ENCODE results near the gene MINDY1. TPM values are rescaled to one million over a fixed set of nuclear protein-coding genes. Genes with fewer than 3 reads are reported as not detected.
A peak's percentile ranks its signal among the peaks of the same experiment; 100 is the strongest.

Gene MINDY1
- total and polyA plus RNA-seq, 2 donors, result 19.6 to 19.7 TPM

DNA sequence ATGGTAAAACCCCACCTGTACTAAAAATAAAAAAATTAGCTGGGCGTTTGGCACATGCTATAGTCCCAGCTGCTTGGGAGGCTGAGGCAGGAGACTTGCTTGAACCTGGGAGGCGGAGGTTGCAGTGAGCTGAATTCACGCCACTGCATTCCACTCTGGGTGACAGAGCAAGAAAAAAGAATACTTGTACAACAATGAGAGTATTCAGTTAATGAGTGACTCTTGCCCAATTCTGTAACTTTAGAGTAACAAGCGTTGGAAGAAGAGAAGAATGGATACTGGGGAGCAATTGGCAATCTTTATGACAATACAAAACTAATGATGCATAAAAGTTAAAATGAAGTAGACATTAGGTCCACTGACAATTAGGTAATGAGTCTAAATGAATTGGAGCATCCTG, 14.1 kb downstream of the MINDY1 start:
- Histone ChIP-seq H3K27ac (ENCODE audit: low read depth) (no peak overlapping the region), H3K36me3 (ENCODE audit: insufficient read depth) (peaks cover 2% of the 10 kb centered on the region), H3K4me1 (ENCODE audit: insufficient read depth) (no peaks in the 10 kb centered on the region), H3K4me3 (ENCODE audit: low read depth, low read length) (no peak overlapping the region)
- no peak for DNase-seq (ENCODE audit: extremely low spot score)
- WGBS, result 72% methylated on average over 4 of the region's 4 CpGs

DNA sequence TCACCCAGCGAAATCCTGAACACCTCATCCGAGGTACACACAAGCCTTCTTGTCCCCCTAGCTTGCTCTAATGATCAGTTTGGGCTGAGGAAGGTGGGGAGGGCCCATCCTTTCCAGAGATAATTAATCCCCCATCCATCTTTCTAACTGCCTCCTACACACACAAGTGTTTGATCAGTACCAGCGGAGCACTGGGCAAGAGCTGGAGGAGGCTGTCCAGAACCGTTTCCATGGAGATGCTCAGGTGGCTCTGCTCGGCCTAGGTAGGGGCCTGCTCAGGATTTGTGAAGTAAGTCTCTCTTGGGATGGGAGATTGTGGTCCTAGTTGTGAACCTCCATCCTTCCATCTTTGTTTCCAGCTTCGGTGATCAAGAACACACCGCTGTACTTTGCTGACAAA, 18.8 kb downstream of the MINDY1 start:
- Histone ChIP-seq H3K4me1 (ENCODE audit: insufficient read depth) (no peaks in the 10 kb centered on the region), H3K4me3 (ENCODE audit: low read depth, low read length) (no peak overlapping the region), H3K27ac (ENCODE audit: low read depth) (no peak overlapping the region), H3K36me3 (ENCODE audit: insufficient read depth) (no peaks in the 10 kb centered on the region)
- WGBS, result 87% methylated on average over 7 of the region's 7 CpGs
- DNase-seq (ENCODE audit: extremely low spot score), result no peak

DNA sequence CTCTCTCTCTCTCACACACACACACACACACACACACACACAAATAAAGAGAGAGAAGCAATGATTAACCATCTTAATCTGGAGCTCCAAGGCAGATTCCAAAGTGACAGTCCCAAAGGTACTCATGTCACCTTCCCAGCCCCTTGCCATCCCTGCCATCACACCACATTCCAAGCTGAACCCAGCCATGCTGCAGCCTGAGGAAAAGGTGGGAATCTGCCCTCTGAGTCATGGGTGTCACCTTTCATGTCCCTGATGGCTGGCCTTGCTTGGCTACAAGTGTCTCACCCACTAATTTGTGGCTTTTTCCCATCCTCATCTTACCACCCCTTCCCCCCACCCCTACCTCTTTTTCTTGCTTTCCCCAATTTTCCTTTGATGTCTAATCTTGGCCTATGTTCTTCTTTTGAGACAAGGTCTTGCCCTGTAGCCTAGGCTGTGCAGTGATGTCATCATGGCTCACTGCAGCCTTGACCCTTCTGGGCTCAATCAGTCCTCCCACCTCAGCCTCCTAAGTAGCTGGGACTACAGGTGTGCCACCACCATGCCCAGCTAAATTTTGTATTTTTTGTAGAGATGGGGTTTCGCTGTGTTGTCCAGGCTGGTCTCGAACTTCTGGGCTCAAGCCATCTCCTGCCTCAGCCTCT, 21.4 kb downstream of the MINDY1 start:
- WGBS, result 92% methylated on average over 2 of the region's 2 CpGs
- no peak for DNase-seq (ENCODE audit: extremely low spot score)
- Histone ChIP-seq H3K4me1 (ENCODE audit: insufficient read depth) (no peaks in the 10 kb centered on the region), H3K36me3 (ENCODE audit: insufficient read depth) (no peaks in the 10 kb centered on the region), H3K4me3 (ENCODE audit: low read depth, low read length) (no peak overlapping the region), H3K27ac (ENCODE audit: low read depth) (no peak overlapping the region)

DNA sequence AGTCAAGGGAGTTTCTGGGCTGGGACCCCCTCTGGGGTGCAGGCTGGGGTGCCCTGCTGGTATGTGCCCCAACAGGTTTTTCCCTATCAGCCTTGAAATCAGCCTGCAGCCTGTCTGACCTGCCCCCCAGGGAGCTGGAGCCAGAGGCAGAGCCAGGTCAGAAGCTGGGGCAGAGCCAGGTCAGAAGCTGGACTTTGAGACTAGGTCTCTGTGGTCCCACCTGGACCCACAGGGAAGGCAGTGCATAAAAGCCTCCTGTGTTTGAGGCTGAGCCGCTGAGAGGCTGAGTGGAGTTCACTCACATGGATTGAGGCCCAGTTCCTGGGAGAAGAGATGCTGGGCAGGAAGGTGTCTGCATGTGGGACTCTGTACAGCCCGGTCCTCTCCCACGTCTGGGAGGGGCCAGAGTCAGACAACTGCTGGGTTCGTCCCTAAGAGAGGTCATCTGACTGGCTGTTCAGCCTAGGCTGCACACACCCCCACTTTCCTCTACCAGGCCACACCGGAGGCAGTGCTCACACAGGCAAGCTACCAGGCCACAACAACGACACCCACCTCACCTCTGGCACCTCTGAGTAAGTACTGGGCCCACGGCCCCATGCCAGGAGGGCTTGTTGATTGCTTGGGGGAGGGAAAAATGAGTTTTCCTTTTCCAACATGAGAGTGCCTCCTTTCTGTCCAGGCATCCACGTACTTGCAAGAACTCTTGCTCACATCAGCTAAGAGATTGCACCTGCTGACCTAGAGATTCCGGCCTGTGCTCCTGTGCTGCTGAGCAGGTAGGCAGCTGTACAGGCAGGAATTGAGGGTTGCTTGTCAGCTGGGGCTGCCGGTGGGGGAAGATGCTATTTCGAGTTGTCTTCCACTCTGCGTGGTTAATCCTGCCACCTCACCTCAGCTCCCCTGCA, 24.6 kb downstream of the MINDY1 start, which contains the start of gene ANXA9:
ANXA9 (plus strand) TSS at position 488 of the 908 bp plus-strand sequence. CDS start 814 bp downstream, outside the sequence.
- H3K4me1 ChIP-seq (ENCODE audit: insufficient read depth), result no peaks in the 10 kb centered on the region
- no peak within 1 kb of the TSS for H3K27ac ChIP-seq (ENCODE audit: low read depth)
- H3K36me3 ChIP-seq (ENCODE audit: insufficient read depth), result no peaks in the 10 kb centered on the region
- no peak within 1 kb of the TSS for H3K4me3 ChIP-seq (ENCODE audit: low read depth, low read length)
- 73% methylated on average over 12 of the region's 12 CpGs for WGBS
- DNase-seq (ENCODE audit: extremely low spot score), result no peak

DNA sequence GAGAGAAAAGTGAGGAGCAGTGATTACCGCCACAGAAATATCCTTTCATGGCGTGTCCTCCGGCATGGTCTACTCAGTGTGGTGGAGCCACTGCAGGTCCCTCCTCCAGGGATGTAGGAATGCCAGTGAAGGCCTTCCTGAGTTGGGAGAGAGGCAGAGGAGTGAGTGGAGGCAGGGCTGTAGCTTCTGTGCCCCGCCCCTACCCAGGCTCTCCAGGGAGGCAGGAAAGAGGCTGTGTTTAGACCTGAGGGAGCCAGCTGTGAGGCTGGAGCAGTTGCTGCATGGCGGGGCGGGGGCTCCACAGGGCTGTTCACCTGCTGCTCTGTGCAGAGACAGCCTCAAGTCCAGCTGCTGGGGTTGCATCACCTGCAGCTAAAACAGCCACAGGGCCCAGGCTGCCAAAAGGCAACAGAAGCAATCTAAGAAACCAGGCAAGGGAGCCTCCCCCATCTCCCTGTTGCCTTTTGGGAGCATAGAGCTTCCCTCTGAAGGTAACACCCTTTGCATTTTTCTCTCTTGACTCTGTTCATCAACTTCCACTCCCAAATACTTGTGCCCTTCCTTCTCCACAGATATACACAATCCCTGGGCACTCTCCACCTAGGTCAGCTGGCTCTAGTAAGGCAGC, 25.4 kb downstream of the MINDY1 start:
- 77% methylated on average over 6 of the region's 6 CpGs for WGBS
- no peak overlapping the region for H3K27ac ChIP-seq (ENCODE audit: low read depth)
- H3K4me3 ChIP-seq (ENCODE audit: low read depth, low read length), result no peak overlapping the region
- no peaks in the 10 kb centered on the region for H3K4me1 ChIP-seq (ENCODE audit: insufficient read depth)
- no peak for DNase-seq (ENCODE audit: extremely low spot score)
- H3K36me3 ChIP-seq (ENCODE audit: insufficient read depth), result no peaks in the 10 kb centered on the region

DNA sequence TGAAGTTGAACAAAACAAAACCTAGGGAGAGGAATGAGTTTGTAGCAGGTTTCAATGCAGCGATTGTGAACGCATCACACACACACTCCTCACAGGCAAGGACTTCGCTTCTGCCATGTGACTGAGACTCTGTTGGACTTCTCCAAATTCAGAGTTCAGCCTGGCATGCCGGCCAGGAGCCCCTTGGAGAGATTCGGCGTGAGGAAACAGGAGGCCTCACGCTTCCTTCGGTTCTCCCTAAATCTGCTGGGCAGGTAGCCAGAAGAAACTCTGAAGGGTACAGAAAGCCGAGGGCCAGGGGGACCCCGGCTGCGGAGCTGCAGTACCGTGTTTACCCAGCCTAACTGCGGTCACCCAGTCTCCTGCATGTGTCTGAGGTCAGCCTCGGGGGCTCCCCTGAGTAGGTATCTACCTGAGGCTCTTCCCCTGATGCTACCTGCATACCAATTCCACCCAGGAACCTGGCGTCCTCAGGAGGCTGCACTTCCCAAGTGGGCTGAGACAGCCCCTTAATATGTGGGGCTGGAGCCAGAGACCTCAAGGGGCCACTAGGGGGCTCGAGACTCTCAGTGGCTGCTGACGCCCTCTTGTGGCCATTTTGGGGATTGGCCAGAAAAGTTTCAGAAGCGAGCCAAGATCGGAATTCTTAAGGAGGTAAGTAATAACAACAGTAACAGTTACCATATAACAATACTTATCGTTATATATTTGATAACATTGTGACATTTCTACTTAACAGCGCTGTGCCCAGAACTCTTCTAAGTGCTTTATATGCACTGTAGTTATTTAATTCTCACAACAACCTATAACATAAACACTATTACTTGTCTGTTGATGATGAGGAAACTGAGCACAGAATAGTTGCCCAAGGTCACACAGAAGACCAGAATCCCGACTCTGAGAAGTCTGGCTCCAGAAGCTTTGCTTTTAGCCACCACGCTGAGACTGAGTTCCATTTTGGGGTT, 27.3 kb downstream of the MINDY1 start:
- H3K4me1 ChIP-seq (ENCODE audit: insufficient read depth), result no peaks in the 10 kb centered on the region
- peak; percentile 90 for DNase-seq (ENCODE audit: extremely low spot score)
- H3K27ac ChIP-seq (ENCODE audit: low read depth), result no peak overlapping the region
- WGBS, result 15% methylated on average over 23 of the region's 23 CpGs
- no peak overlapping the region for H3K4me3 ChIP-seq (ENCODE audit: low read depth, low read length)
- H3K36me3 ChIP-seq (ENCODE audit: insufficient read depth), result no peaks in the 10 kb centered on the region

DNA sequence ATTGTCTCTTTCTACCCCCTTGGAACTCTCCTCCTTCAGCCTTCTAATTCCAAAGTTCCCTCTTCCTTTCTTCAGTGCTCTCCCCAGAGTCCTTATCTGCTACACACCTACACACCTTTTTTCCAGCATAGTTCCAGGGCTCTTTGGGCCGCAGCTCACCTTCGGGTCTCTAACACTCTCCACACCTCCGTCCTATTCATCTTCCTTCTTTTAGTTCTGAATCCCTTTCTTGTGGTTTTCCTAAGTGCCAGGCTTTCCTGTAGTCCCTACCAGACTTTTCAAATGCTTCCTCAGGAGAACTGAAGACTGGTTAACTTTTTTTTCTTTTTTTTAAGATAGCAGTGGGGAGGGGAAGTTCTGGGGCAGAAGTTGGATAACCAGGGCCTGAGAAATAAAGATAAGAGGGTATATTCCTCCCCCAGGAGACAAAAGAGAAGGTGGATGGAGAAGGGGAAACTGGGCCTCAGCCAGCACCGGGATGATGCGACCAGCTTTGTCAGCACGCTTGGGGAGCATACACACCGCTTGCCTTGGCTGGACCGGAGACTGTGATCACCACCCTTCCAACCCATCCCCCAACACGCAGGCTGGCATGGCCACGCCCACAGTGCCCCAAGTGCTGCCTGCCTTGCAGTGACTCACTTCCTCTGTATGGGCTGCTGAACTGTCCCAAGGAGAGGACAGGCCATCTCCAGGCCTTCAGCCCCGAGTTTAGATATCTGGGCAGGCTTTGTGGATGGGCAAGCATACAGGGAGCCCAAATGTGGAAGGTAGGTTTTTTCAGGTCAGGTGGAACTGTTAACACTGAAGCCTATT, 29.6 kb downstream of the MINDY1 start:
- H3K4me3 ChIP-seq (ENCODE audit: low read depth, low read length), result no peak overlapping the region
- DNase-seq (ENCODE audit: extremely low spot score), result no peak
- WGBS, result 67% methylated on average over 11 of the region's 11 CpGs
- H3K36me3 ChIP-seq (ENCODE audit: insufficient read depth), result no peaks in the 10 kb centered on the region
- H3K27ac ChIP-seq (ENCODE audit: low read depth), result no peak overlapping the region
- peaks cover 4% of the 10 kb centered on the region for H3K4me1 ChIP-seq (ENCODE audit: insufficient read depth)

DNA sequence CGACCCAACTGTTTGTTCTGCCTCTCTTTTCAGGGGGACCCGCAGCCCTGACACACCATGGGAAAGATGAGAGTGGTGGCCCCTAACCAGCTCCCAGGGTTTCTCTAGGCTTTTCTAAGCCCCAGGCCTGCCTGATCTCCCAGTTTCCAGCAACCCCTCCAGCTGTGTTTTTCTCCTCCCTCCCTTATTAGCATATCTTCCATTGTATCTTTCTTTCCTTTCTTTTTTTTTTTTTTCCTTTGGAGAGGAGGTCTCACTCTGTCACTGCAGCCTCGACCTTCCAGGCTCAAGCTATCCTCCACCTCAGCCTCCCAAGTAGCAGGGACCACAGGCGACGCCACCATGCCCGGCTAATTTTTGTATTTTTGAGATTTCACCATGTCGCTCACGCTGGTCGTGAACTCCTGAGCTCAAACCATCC, 30.3 kb downstream of the MINDY1 start:
- WGBS, result 93% methylated on average over 9 of the region's 9 CpGs
- H3K4me3 ChIP-seq (ENCODE audit: low read depth, low read length), result no peak overlapping the region
- H3K36me3 ChIP-seq (ENCODE audit: insufficient read depth), result no peaks in the 10 kb centered on the region
- peaks cover 4% of the 10 kb centered on the region for H3K4me1 ChIP-seq (ENCODE audit: insufficient read depth)
- H3K27ac ChIP-seq (ENCODE audit: low read depth), result no peak overlapping the region
- no peak for DNase-seq (ENCODE audit: extremely low spot score)

DNA sequence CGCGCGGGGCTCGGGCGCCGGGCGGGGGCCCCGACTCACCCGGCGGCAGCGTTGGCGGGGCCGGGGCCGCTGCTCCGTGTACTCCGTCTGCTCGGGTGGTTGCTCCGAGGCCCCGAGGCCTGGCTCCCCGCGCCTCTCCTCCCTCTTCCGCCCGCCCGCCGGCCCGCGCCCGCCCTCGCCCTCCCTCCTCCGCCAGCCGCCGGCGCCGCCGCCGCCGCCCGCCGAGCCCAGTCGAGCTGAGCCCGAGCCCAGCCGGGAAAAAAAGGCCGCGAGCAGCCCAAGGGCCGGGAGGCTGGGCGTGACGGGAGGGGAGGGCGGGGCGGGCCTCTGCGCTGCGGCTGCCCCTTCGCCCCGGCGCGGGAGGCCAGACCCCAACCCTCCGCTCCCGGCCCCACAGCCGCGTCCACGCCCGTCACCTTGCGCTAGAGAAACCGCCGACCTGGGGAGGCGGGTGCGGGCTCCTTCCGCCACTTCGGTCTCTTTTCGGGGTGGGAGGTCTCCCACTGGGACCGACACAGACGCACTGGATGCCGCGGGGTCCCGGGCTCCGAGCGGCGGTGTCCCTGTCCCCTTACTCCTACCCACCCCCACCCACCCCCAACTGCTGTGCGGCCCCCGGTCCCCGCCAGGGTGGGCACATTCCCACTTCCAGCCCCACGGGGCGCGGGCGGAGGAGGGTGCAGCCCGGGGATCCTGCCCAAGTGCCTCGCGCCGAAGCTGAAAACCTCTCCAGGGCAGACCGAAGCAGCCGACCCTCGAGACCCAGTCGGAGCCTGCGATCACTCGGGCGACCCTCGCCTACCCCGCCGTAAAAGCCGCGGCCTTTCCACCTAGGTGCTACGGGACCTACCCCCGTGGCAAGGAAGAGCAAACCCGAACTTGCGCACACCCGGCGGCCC, 31.9 kb downstream of the MINDY1 start, which contains the start of gene CERS2:
CERS2 (minus strand) TSS at position 256 of the 899 bp plus-strand sequence. CDS start 5,745 bp downstream, outside the sequence.
- Histone ChIP-seq H3K4me1 (ENCODE audit: insufficient read depth) (peaks cover 4% of the 10 kb centered on the region), H3K36me3 (ENCODE audit: insufficient read depth) (no peaks in the 10 kb centered on the region), H3K4me3 (ENCODE audit: low read depth, low read length) (peak within 1 kb of the TSS; percentile 89), H3K27ac (ENCODE audit: low read depth) (peak within 1 kb of the TSS; percentile 90)
- DNase-seq (ENCODE audit: extremely low spot score), result peak; percentile 43
- 4% methylated on average over 106 of the region's 106 CpGs for WGBS

DNA sequence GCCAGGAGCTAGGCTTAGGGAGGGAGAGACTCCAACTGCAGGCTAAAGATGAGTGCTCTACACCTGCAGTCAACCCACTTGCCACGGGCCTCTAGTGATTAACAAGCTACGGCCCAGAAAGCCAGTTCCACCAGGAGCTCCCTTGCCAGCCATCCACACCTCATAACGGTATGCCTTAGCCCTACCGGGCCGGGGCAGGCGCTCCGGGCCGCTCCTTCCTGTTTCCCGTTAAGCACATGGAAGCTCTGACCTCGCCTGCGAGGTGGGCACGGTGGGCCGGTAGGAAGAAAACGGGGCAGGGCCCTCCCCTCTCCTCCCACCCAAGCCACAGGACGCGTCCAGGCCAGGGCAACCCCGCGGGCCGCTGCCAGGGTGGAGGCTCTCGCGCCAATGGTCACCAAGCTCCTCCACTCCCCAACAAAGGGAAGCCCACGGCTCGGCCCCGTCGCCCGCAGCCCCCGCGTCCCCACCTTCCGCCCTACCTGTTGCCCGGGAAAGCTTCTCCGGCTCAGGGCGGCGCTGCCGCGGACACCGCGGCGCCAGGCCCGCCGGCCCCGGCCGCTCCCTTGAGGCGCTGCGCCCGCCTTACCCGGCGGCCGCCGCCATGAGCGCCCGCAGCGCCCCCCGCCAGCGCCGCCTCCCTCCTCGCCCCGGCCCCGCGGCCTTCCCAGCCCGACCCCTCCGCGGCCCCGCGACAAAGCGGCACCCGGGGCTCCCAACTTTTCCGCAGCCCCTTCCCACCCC, 32.7 kb downstream of the MINDY1 start:
- DNase-seq (ENCODE audit: extremely low spot score), result no peak
- H3K36me3 ChIP-seq (ENCODE audit: insufficient read depth), result no peaks in the 10 kb centered on the region
- under 1% methylated on average over 66 of the region's 67 CpGs for WGBS
- H3K4me1 ChIP-seq (ENCODE audit: insufficient read depth), result peaks cover 4% of the 10 kb centered on the region
- peak overlapping the region; percentile 90 for H3K27ac ChIP-seq (ENCODE audit: low read depth)
- H3K4me3 ChIP-seq (ENCODE audit: low read depth, low read length), result peak overlapping the region; percentile 89

DNA sequence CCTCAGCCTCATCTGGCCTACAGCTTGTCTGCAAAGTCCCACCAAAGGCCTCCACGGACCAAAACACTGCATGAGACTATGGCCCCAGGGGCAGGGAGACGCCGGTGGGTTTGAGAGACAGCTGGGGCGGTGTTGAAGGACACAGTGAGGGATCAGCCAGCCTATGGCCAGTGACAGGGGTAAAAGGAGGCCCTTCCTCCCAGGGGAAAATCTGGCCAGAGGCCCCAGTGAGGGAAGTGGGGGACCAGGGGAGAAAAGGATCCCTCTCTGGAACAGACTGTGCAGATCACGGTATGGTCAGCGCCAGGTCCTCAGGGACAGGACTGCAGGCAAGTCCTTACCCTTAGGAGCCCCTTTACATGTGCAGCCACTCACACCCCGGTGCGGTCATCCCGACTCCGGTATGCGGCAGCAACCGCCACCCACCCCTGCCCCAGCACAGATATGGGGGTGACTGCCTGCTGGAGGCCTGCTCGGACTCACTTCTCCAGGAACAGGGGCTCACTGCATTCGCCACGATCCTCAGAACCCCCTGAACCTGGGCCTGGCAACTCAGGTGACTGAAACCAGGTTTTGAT, 33.4 kb downstream of the MINDY1 start:
- H3K4me1 ChIP-seq (ENCODE audit: insufficient read depth), result peaks cover 4% of the 10 kb centered on the region
- H3K4me3 ChIP-seq (ENCODE audit: low read depth, low read length), result peak overlapping the region; percentile 89
- no peaks in the 10 kb centered on the region for H3K36me3 ChIP-seq (ENCODE audit: insufficient read depth)
- H3K27ac ChIP-seq (ENCODE audit: low read depth), result peak overlapping the region; percentile 70
- WGBS, result 11% methylated on average over 15 of the region's 15 CpGs
- DNase-seq (ENCODE audit: extremely low spot score), result no peak
